K562 (cell line): Measurements from ENCODE around the gene CRY2. TPM values are rescaled to one million over a fixed set of nuclear protein-coding genes. Genes with fewer than 3 reads are reported as not detected.

Source experiments
- ATAC-seq: fragments of 200-7000 bp; cut with Tn5 transposase; 3 replicates; pipeline ENCODE4 v1.9.1; 2020; ENCODE audit warnings: moderate library complexity
- BruUV-seq: library from RNA; stranded (reverse); fragments of 400-500 nt; replicated peaks from 2 replicates; lab custom pipeline; 2021; lab: Mats Ljungman, UMichigan
- CTCF ChIA-PET: fragments of 300-600 bp; formaldehyde crosslinking; extraction: SDS; loops from one replicate; lab custom pipeline; 2021; ENCODE audit warnings: low intra/inter-chr PET ratio; lab: Yijun Ruan, JAX
- POLR2A ChIA-PET: fragments of 300-600, 350-650 bp; sonication (Branson Sonifier 250); formaldehyde crosslinking; extraction: SDS; loops from one replicate; lab custom pipeline; 2021; ENCODE audit warnings: antibody characterized with exemption, inconsistent platforms; lab: Yijun Ruan, JAX
- DNase-seq, 4 experiments: peaks; one replicate each; pipeline versions ENCODE4 v3.0.0 to v3.0.0-alpha.2; 2011 to 2018; ENCODE audit warnings: low spot score in 3 of 4, mixed read lengths in 3 of 4; ENCODE audit errors: extremely low read depth in 1 of 4
- FAIRE-seq: peaks from 2 replicates; lab custom pipeline; 2011; peaks lifted over from hg19 to GRCh38; lab: Jason Lieb, UNC
- H2AFZ ChIP-seq: 2 replicates; pipeline ENCODE4 v1.6.0; 2011; ENCODE audit warnings: low read depth, low read length, control low read depth, inconsistent platforms
- H3K27ac ChIP-seq: fragments of 200-600 bp; 3 replicates; pipeline ENCODE4 v1.8.0; 2011; ENCODE audit warnings: low read depth, mild to moderate bottlenecking, control low read depth, inconsistent platforms, low read length, moderate library complexity, mixed read lengths; ENCODE audit errors: extremely low read depth
- H3K27me3 ChIP-seq, 2 experiments: fragments of 300-600 bp in 1 of 2; 2 replicates in 1 of 2; 3 replicates in 1 of 2; pipeline versions ENCODE4 v1.6.0 to v1.8.0; 2011; ENCODE audit warnings: inconsistent platforms in 2 of 2, low read length in 2 of 2, mild to moderate bottlenecking in 1 of 2, mixed read lengths in 1 of 2, moderate library complexity in 1 of 2; ENCODE audit not compliant: control insufficient read depth in 2 of 2, insufficient read depth in 2 of 2
- H3K36me3 ChIP-seq: fragments of 300-600 bp; 3 replicates; pipeline ENCODE4 v1.8.0; 2011; ENCODE audit warnings: mild to moderate bottlenecking, low read length, inconsistent platforms; ENCODE audit not compliant: control insufficient read depth, insufficient read depth
- H3K4me1 ChIP-seq, 2 experiments: fragments of 200-600 bp in 1 of 2; replicated peaks in 1 of 2; 2 replicates in 1 of 2; 3 replicates in 1 of 2; pipeline versions ENCODE4 v1.5.1 to v1.8.0; 2011; ENCODE audit warnings: inconsistent platforms in 2 of 2, low read length in 2 of 2, mild to moderate bottlenecking in 1 of 2, mixed read lengths in 1 of 2, moderate library complexity in 1 of 2; ENCODE audit not compliant: control insufficient read depth in 2 of 2, insufficient read depth in 2 of 2
- H3K4me2 ChIP-seq: 2 replicates; pipeline ENCODE4 v1.6.1; 2011; ENCODE audit warnings: low read length, control low read depth, inconsistent platforms, mixed read lengths; ENCODE audit not compliant: insufficient read depth
- H3K4me3 ChIP-seq: fragments of 200-600 bp; sonication (generic), shearing (Covaris generic); 2 replicates; pipeline ENCODE4 v1.5.1; 2016; ENCODE audit warnings: control low read depth, inconsistent platforms
- H3K79me2 ChIP-seq: fragments of 200-600 bp; 3 replicates; pipeline ENCODE4 v1.8.0; 2011; ENCODE audit warnings: low read length, inconsistent platforms; ENCODE audit not compliant: control insufficient read depth, insufficient read depth
- H3K9ac ChIP-seq, 2 experiments: 2 replicates each; pipeline versions ENCODE4 v1.6.0 to v1.6.1; 2011; ENCODE audit warnings: low read depth in 2 of 2, low read length in 2 of 2, control low read depth in 1 of 2, inconsistent platforms in 1 of 2, mild to moderate bottlenecking in 1 of 2, mixed read lengths in 1 of 2; ENCODE audit not compliant: insufficient read depth in 1 of 2
- H3K9me1 ChIP-seq: one replicate; pipeline ENCODE4 v1.6.0; 2011; ENCODE audit warnings: inconsistent platforms, mild to moderate bottlenecking, low read length, moderate library complexity; ENCODE audit not compliant: control insufficient read depth, insufficient read depth
- H3K9me3 ChIP-seq: replicated peaks from 2 replicates; pipeline ENCODE4 v1.5.1; 2011; ENCODE audit warnings: low read depth, low read length, inconsistent platforms; ENCODE audit not compliant: control insufficient read depth, insufficient read depth
- H4K20me1 ChIP-seq: replicated peaks from 2 replicates; pipeline ENCODE4 v1.6.1; 2011; ENCODE audit warnings: low read length, inconsistent platforms, mixed read lengths; ENCODE audit not compliant: control insufficient read depth, insufficient read depth
- CREB5 ChIP-seq: fragments of 250-450 bp; sonication (Bioruptor Pico); IDR thresholded peaks from 2 replicates; pipeline ENCODE4 v1.5.0; 2020; ENCODE audit warnings: mild to moderate bottlenecking
- POLR2G ChIP-seq: fragments of 200-400 bp; formaldehyde crosslinking; IDR thresholded peaks from 2 replicates; pipeline ENCODE4 v1.6.1; 2017; ENCODE audit warnings: low read depth, mild to moderate bottlenecking, antibody characterized with exemption, low read length, moderate library complexity
- TFAP4 ChIP-seq: sonication (generic); formaldehyde crosslinking; IDR thresholded peaks from 2 replicates; pipeline ENCODE4 v1.8.0; 2022; ENCODE audit warnings: missing genetic modification reagents, mild to moderate bottlenecking, moderate library complexity, borderline replicate concordance
- ZBTB17 ChIP-seq: fragments of 450-650 bp; formaldehyde crosslinking; IDR thresholded peaks from 2 replicates; pipeline ENCODE4 v1.4.0; 2020; ENCODE audit warnings: mild to moderate bottlenecking
- ZBTB33 ChIP-seq: sonication (generic); formaldehyde crosslinking; IDR thresholded peaks from 2 replicates; pipeline ENCODE4 v1.8.1; 2023; ENCODE audit warnings: mild to moderate bottlenecking, missing genetic modification reagents
- WGBS: fragments of 100-300 bp; shearing (Covaris generic); methylation state at CpG from one replicate; pipeline ENCODE4 v1.1.6; 2016; ENCODE audit warnings: low coverage, mixed read lengths; ENCODE audit not compliant: insufficient coverage; ENCODE audit errors: missing lambda C conversion rate; 5-methylcytosine and 5-hydroxymethylcytosine counted together
- in situ Hi-C: fragments of 300-500 bp; cut with MboI; formaldehyde crosslinking; loops from 4 replicates; pipeline ENCODE4 v1.15.0; 2018; ENCODE audit warnings: inconsistent platforms, mixed read lengths
- intact Hi-C: fragments of 100-400 bp; cut with micrococcal nuclease; formaldehyde crosslinking; loops from 2 replicates; pipeline ENCODE4 v1.14.2; 2022
- polyA plus RNA-seq, 8 experiments: library from polyadenylated mRNA; depleted of rRNA in 4 of 8; stranded (reverse) in 5 of 8; unstranded in 3 of 8; fragments of >200 nt; fragmentation: Nextera tagmentation in 2 of 8; fragmentation: Illumina TruSeq in 1 of 8; extraction: Ambion mirVana in 2 of 8; extraction: Trizol in 1 of 8; gene quantifications; 2 replicates each; pipeline versions ENCODE4 v1.2.1 to v1.2.3, GENCODE V29; 2011 to 2014; ENCODE audit warnings: inconsistent platforms in 1 of 8, missing spikeins in 1 of 8
- total RNA-seq, 7 experiments: library from RNA; depleted of rRNA in 6 of 7; stranded (reverse); fragments of >200 nt in 6 of 7; fragmentation: Illumina TruSeq in 2 of 7; extraction: Trizol in 2 of 7; gene quantifications; 2 replicates each; pipeline versions ENCODE4 v1.2.1 to v1.2.3, GENCODE V29; 2011 to 2021; ENCODE audit warnings: low replicate concordance in 1 of 7

CRY2 gene
- total and polyA plus RNA-seq, 9 of the 15 experiments (the other 6 are each of a cell fraction or from before 2014, with no cell fraction given), result 2.3 to 23.9 (median 14.8) TPM

- Histone ChIP-seq H3K36me3 (peaks cover 13% of the 10 kb centered on the region; the same call in 1 of the 3 replicates), H3K27me3 (no peaks in the 10 kb centered on the region), H3K27ac (no peak overlapping the region), H4K20me1 (no peaks in the 10 kb centered on the region; the same call in none of the 2 replicates), H3K9me3 (no peaks in the 10 kb centered on the region), H3K4me3 (no peak overlapping the region), H3K79me2 (peaks cover 4% of the 10 kb centered on the region; the same call in 2 of the 3 replicates), H3K4me1 (peaks cover 10 to 57% of the 10 kb centered on the region in 2 experiments; a peak in 4 of 5 replicates), H3K9me1 (no peaks in the 10 kb centered on the region), H3K4me2 (no peak overlapping the region), H2AFZ (no peak overlapping the region), H3K9ac (peak overlapping the region in 1 of 2 experiments; percentile 71; a peak in 2 of 4 replicates)
- POLR2A ChIA-PET, result interaction anchor here (0.7 to 1.8 kb wide), 4 partner anchors 10 to 68 kb away, joined by 3 to 4 read pairs (median 4); no protein-coding TSS in a partner anchor
- ATAC-seq (no peak), FAIRE-seq (no peak), DNase-seq (no peak)
- BruUV-seq, result no TSS peak
- in situ Hi-C loops, result no loop called here
- 80% methylated on average over 21 of the region's 27 CpGs for WGBS
- peak; percentile 61; the same call in 1 of the 2 replicates for TF ChIP-seq POLR2G
- TF ChIP-seq ZBTB33 (CRISPR knock-in tag), result 0 out of 2 replicates have a peak, but pooled peaks have one; percentile 31
- no peak for TF ChIP-seq ZBTB17 (CRISPR knock-in tag)
- no peak for TF ChIP-seq CREB5 (CRISPR knock-in tag)
- TF ChIP-seq TFAP4, result 0 out of 2 replicates have a peak, but pooled peaks have one; percentile 10
- CTCF ChIA-PET, result no interaction called here
- intact Hi-C loops, result no loop called here
Measured at GRCh38 chr11:45927684-45928413, 80.6 kb downstream of the CRY2 start.
